GM12878 (cell line): Measurements from ENCODE around the gene FLAD1. TPM values are rescaled to one million over a fixed set of nuclear protein-coding genes. Genes with fewer than 3 reads are reported as not detected.

Experiments
- ATAC-seq: fragments of 200-7000 bp; cut with Tn5 transposase; 3 replicates; pipeline ENCODE4 v1.9.1; 2020; ENCODE audit warnings: mild to moderate bottlenecking, moderate library complexity
- BruUV-seq: library from RNA; stranded (reverse); fragments of 400-500 nt; replicated peaks from 2 replicates; lab custom pipeline; 2021; lab: Mats Ljungman, UMichigan
- CTCF ChIA-PET: fragments of 300-600 bp; sonication (Branson Sonifier 250); formaldehyde crosslinking; extraction: SDS; loops from one replicate; lab custom pipeline; 2021; ENCODE audit warnings: inconsistent platforms; lab: Yijun Ruan, JAX
- POLR2A ChIA-PET: fragments of 350-600 bp; formaldehyde crosslinking; extraction: SDS; loops from one replicate; lab custom pipeline; 2021; ENCODE audit warnings: inconsistent platforms; lab: Charles Lee
- RAD21 ChIA-PET: fragments of 300-600 bp; sonication (Branson Sonifier 250); formaldehyde crosslinking; loops from one replicate; lab custom pipeline; 2023; ENCODE audit warnings: antibody characterized with exemption; ENCODE audit not compliant: unreplicated experiment; lab: Charles Lee
- SMC1A ChIA-PET: fragments of 300-600 bp; sonication (Branson Sonifier 250); formaldehyde crosslinking; loops from one replicate; lab custom pipeline; 2023; ENCODE audit not compliant: unreplicated experiment, uncharacterized antibody; lab: Charles Lee
- DNase-seq: peaks from one replicate; pipeline ENCODE4 v3.0.0-alpha.2; 2011; ENCODE audit warnings: low read depth, low spot score
- FAIRE-seq: peaks from 3 replicates; lab custom pipeline; 2011; peaks lifted over from hg19 to GRCh38; lab: Jason Lieb, UNC
- H2AFZ ChIP-seq: 2 replicates; pipeline ENCODE4 v1.6.0; 2011; ENCODE audit warnings: low read depth, low read length, control low read depth; ENCODE audit not compliant: control insufficient read depth
- H3K27ac ChIP-seq: 2 replicates; pipeline ENCODE4 v1.5.1; 2011; ENCODE audit warnings: control low read depth; ENCODE audit not compliant: control insufficient read depth, insufficient read depth
- H3K27me3 ChIP-seq, 2 experiments: replicated peaks in 1 of 2; 2 replicates each; pipeline versions ENCODE4 v1.6.0 to v1.6.1; 2011; ENCODE audit warnings: low read length in 1 of 2; ENCODE audit not compliant: control insufficient read depth in 2 of 2, insufficient read depth in 2 of 2
- H3K36me3 ChIP-seq, 2 experiments: 2 replicates each; pipeline ENCODE4 v1.5.1; 2011; ENCODE audit warnings: low read length in 1 of 2; ENCODE audit not compliant: control insufficient read depth in 2 of 2, insufficient read depth in 2 of 2
- H3K4me1 ChIP-seq: 2 replicates; pipeline ENCODE4 v1.6.1; 2011; ENCODE audit warnings: mild to moderate bottlenecking, low read length, moderate library complexity, mixed read lengths; ENCODE audit not compliant: control insufficient read depth, insufficient read depth
- H3K4me2 ChIP-seq: 2 replicates; pipeline ENCODE4 v1.6.0; 2011; ENCODE audit warnings: control low read depth; ENCODE audit not compliant: control insufficient read depth, insufficient read depth
- H3K4me3 ChIP-seq: fragments of 200-600 bp; sonication (generic); 2 replicates; pipeline ENCODE4 v1.5.1; 2016
- H3K79me2 ChIP-seq: 2 replicates; pipeline ENCODE4 v1.6.0; 2011; ENCODE audit warnings: low read length; ENCODE audit not compliant: control insufficient read depth, insufficient read depth
- H3K9ac ChIP-seq: 2 replicates; pipeline ENCODE4 v1.8.0; 2011; ENCODE audit warnings: low read length, control low read depth, mixed read lengths; ENCODE audit not compliant: control insufficient read depth, insufficient read depth
- H3K9me3 ChIP-seq: replicated peaks from 3 replicates; pipeline ENCODE4 v1.5.1; 2011; ENCODE audit warnings: mild to moderate bottlenecking, low read length; ENCODE audit not compliant: control insufficient read depth, insufficient read depth
- H4K20me1 ChIP-seq: 2 replicates; pipeline ENCODE4 v1.6.0; 2011; ENCODE audit not compliant: control insufficient read depth, insufficient read depth
- CEBPB ChIP-seq, 2 experiments: fragments of 150-350 bp in 1 of 2; IDR thresholded peaks; 2 replicates each; pipeline ENCODE4 v1.6.1; 2012 to 2014; ENCODE audit warnings: low read depth in 2 of 2, low read length in 2 of 2, borderline replicate concordance in 1 of 2, inconsistent platforms in 1 of 2
- EGR1 ChIP-seq, 2 experiments: IDR thresholded peaks; 1 replicate in 1 of 2; 2 replicates in 1 of 2; pipeline ENCODE4 v1.6.1; 2011 to 2012; ENCODE audit warnings: low read depth in 2 of 2, low read length in 2 of 2, borderline replicate concordance in 1 of 2, mild to moderate bottlenecking in 1 of 2, moderate library complexity in 1 of 2
- KLF5 ChIP-seq: fragments of 450-650 bp; IDR thresholded peaks from 2 replicates; pipeline ENCODE4 v1.6.1; 2014; ENCODE audit warnings: mild to moderate bottlenecking; ENCODE audit not compliant: partially characterized antibody
- LARP7 ChIP-seq: fragments of 450-650 bp; IDR thresholded peaks from 2 replicates; pipeline ENCODE4 v1.6.1; 2017; ENCODE audit warnings: mild to moderate bottlenecking
- NFYA ChIP-seq: IDR thresholded peaks from 2 replicates; pipeline ENCODE4 v1.6.1; 2011; ENCODE audit warnings: low read depth, mild to moderate bottlenecking, low read length, improper control_type of control experiment, borderline replicate concordance
- SRF ChIP-seq, 2 experiments: IDR thresholded peaks; 2 replicates each; pipeline ENCODE4 v1.6.1; 2011; ENCODE audit warnings: low read depth in 2 of 2, low read length in 2 of 2, mild to moderate bottlenecking in 1 of 2, moderate library complexity in 1 of 2
- YY1 ChIP-seq: IDR thresholded peaks from 2 replicates; pipeline ENCODE4 v1.6.1; 2011; ENCODE audit warnings: low read depth, mild to moderate bottlenecking, low read length
- ZNF217 ChIP-seq: fragments of 450-650 bp; IDR thresholded peaks from 2 replicates; pipeline ENCODE4 v1.6.1; 2017; ENCODE audit warnings: antibody characterized with exemption, mild to moderate bottlenecking
- WGBS: methylation state at CpG from one replicate; pipeline ENCODE4 v1.1.6; 2016; ENCODE audit warnings: low lambda C conversion rate; ENCODE audit not compliant: insufficient replicate concordance, insufficient coverage; ENCODE audit errors: missing lambda C conversion rate; 5-methylcytosine and 5-hydroxymethylcytosine counted together
- in situ Hi-C: fragments of 300-500 bp; cut with MboI; formaldehyde crosslinking; loops from 9 replicates; pipeline ENCODE4 v1.14.3; 2018; ENCODE audit warnings: mixed read lengths
- intact Hi-C: fragments of 100-400 bp; cut with micrococcal nuclease; formaldehyde crosslinking; loops from one replicate; pipeline ENCODE4 v1.14.2; 2022; ENCODE audit not compliant: unreplicated experiment
- polyA plus RNA-seq, 11 experiments: library from polyadenylated mRNA; depleted of rRNA in 4 of 11; unstranded in 6 of 11; stranded (reverse) in 5 of 11; fragments of >200 nt; fragmentation: Nextera tagmentation in 4 of 11; fragmentation: Illumina TruSeq in 1 of 11; extraction: Ambion mirVana in 4 of 11; extraction: Trizol in 1 of 11; gene quantifications; 1 replicate in 1 of 11; 2 replicates in 10 of 11; pipeline versions ENCODE4 v1.2.1 to v1.2.3, GENCODE V29; 2011 to 2016; ENCODE audit warnings: inconsistent platforms in 2 of 11, missing spikeins in 2 of 11, low read depth in 1 of 11
- total RNA-seq, 4 experiments: library from RNA; depleted of rRNA in 3 of 4; stranded (reverse); fragments of >200 nt in 3 of 4; fragmentation: Illumina TruSeq in 1 of 4; extraction: Trizol in 1 of 4; gene quantifications; 2 replicates each; pipeline versions ENCODE4 v1.2.1 to v1.2.3, GENCODE V29; 2013 to 2021
- TF ChIP-seq, protein P1 (sequence below): IDR thresholded peaks from 2 replicates; pipeline ENCODE4 v1.6.1; 2012; ENCODE audit warnings: low read depth, low read length, improper control_type of control experiment
- TF ChIP-seq, protein P2 (sequence below): fragments of 450-650 bp; IDR thresholded peaks from 2 replicates; pipeline ENCODE4 v1.6.1; 2014; ENCODE audit warnings: mild to moderate bottlenecking
- TF ChIP-seq, protein P3 (sequence below): fragments of 450-650 bp; IDR thresholded peaks from 2 replicates; pipeline ENCODE4 v1.6.1; 2016; ENCODE audit warnings: mild to moderate bottlenecking

Gene FLAD1
- total and polyA plus RNA-seq, 10 of the 15 experiments (the other 5 are each of a cell fraction or from before 2014, with no cell fraction given), result 22.9 to 93.4 (median 56.6) TPM

DNA sequence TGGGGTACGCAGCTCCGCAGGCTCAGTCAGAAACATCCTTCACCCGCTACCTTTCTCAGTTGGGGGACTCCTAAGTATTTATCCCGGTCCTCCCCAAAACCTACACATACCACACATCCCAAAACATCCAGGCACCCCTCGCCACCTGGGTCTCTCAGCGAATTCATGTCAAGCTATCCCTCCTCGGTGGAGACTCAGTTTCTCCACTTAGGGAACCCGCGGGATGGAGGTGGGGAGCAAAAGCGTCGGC is 18.2 kb downstream of the FLAD1 start:
- FAIRE-seq (peak; percentile 49), ATAC-seq (no peak), DNase-seq (peak; percentile 28)
- POLR2A ChIA-PET, result interaction anchor here (1.0 to 3.4 kb wide), 3 partner anchors 17 to 50 kb away, joined by 4 to 36 read pairs (median 4); partner anchors contain the start of genes ADAM15, CKS1B and SHC1
- Histone ChIP-seq H3K4me3 (peak overlapping the region; percentile 98), H3K9me3 (no peaks in the 10 kb centered on the region), H3K36me3 (no peaks in the 10 kb centered on the region; a peak in 1 of 4 replicates), H4K20me1 (no peaks in the 10 kb centered on the region), H3K9ac (peak overlapping the region; percentile 66; the same call in 1 of the 2 replicates), H2AFZ (peak overlapping the region; percentile 79), H3K27ac (peak overlapping the region; percentile 79), H3K79me2 (peaks cover 40% of the 10 kb centered on the region), H3K27me3 (no peaks in the 10 kb centered on the region), H3K4me2 (peak overlapping the region; percentile 36), H3K4me1 (peaks cover 33% of the 10 kb centered on the region)
- BruUV-seq, result no TSS peak
- RAD21 ChIA-PET, result interaction anchor here (0.8 to 1.3 kb wide), 3 partner anchors 28 to 84 kb away, joined by 3 to 6 read pairs (median 5); no protein-coding TSS in a partner anchor
- in situ Hi-C loops, result no loop called here
- 2% methylated on average over 11 of the region's 11 CpGs for WGBS
- CTCF ChIA-PET, result interaction anchor here (0.7 to 11.0 kb wide), 6 partner anchors 16 to 135 kb away, joined by 3 to 226 read pairs (median 3); partner anchors contain the start of genes CKS1B, FLAD1 and SHC1
- SMC1A ChIA-PET, result interaction anchor here (0.8 to 0.9 kb wide), 4 partner anchors 25 to 60 kb away, joined by 3 to 4 read pairs (median 3); no protein-coding TSS in a partner anchor
- intact Hi-C loops, result loop anchor here (2.0 to 5.0 kb wide), 2 partner anchors 39 to 65 kb away; partner anchors contain the start of genes PMVK and PYGO2
- TF ChIP-seq CEBPB (IDR thresholded peaks at IDR 0.05; ENCODE audit: borderline replicate concordance in 1 of 2, low read depth in 2 of 2, low read length in 2 of 2), result no peak
- no peak for TF ChIP-seq YY1
- TF ChIP-seq EGR1 (IDR thresholded peaks at IDR 0.05; ENCODE audit: borderline replicate concordance in 1 of 2, low read depth in 2 of 2, low read length in 2 of 2), result no peak
- no peak for TF ChIP-seq KLF5
- TF ChIP-seq, protein P1, sequence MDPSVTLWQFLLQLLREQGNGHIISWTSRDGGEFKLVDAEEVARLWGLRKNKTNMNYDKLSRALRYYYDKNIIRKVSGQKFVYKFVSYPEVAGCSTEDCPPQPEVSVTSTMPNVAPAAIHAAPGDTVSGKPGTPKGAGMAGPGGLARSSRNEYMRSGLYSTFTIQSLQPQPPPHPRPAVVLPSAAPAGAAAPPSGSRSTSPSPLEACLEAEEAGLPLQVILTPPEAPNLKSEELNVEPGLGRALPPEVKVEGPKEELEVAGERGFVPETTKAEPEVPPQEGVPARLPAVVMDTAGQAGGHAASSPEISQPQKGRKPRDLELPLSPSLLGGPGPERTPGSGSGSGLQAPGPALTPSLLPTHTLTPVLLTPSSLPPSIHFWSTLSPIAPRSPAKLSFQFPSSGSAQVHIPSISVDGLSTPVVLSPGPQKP, result no peak
- TF ChIP-seq, protein P2, sequence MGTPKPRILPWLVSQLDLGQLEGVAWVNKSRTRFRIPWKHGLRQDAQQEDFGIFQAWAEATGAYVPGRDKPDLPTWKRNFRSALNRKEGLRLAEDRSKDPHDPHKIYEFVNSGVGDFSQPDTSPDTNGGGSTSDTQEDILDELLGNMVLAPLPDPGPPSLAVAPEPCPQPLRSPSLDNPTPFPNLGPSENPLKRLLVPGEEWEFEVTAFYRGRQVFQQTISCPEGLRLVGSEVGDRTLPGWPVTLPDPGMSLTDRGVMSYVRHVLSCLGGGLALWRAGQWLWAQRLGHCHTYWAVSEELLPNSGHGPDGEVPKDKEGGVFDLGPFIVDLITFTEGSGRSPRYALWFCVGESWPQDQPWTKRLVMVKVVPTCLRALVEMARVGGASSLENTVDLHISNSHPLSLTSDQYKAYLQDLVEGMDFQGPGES, result no peak
- no peak for TF ChIP-seq ZNF217
- TF ChIP-seq NFYA, result no peak
- TF ChIP-seq, protein P3, sequence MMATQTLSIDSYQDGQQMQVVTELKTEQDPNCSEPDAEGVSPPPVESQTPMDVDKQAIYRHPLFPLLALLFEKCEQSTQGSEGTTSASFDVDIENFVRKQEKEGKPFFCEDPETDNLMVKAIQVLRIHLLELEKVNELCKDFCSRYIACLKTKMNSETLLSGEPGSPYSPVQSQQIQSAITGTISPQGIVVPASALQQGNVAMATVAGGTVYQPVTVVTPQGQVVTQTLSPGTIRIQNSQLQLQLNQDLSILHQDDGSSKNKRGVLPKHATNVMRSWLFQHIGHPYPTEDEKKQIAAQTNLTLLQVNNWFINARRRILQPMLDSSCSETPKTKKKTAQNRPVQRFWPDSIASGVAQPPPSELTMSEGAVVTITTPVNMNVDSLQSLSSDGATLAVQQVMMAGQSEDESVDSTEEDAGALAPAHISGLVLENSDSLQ, result no peak
- TF ChIP-seq SRF (IDR thresholded peaks at IDR 0.05; ENCODE audit: low read depth in 2 of 2, low read length in 2 of 2), result no peak
- TF ChIP-seq LARP7, result no peak
